ENCODE measurements around the gene TRAPPC10. TPM values are rescaled to one million over a fixed set of nuclear protein-coding genes. Genes with fewer than 3 reads are reported as not detected.
"Not testable (repeated sequence)": the region's sequence is repeated elsewhere in the genome, so short reads cannot be mapped to it uniquely, and the experiment has no call there.

TRAPPC10 gene
- total RNA-seq, 1 donor from 2014 or later = 48.4 TPM

DNA sequence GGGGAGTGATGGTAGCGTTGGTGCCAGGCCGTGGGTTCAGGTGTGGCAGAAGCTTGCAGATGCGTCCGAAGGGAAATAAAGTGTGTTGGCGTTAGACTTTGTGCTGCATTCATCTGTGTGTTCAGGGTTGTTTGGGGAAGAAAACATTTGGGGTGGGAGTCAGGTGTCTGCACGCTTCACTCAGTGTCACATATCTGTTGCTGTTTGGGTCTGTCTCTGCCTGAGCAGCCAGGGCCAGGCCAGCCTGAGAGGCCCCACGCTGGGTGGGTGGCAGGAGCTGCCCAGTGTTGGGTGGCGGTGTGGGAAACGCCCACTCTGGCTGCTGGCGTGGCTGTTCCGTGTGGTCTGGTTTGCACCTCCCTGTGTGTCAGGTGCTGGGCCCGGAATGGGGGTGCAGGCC, 133.5 kb downstream of the TRAPPC10 start:
- H3K36me3 Mint-ChIP-seq (ENCODE audit: unreplicated experiment); H3K4me1 Mint-ChIP-seq (ENCODE audit: low read depth, unreplicated experiment); H3K27ac Mint-ChIP-seq (ENCODE audit: unreplicated experiment); H3K4me3 Mint-ChIP-seq (ENCODE audit: unreplicated experiment); H3K9me3 Mint-ChIP-seq (ENCODE audit: unreplicated experiment); DNase-seq; H3K27me3 Mint-ChIP-seq (ENCODE audit: unreplicated experiment): not testable (repeated sequence)

DNA sequence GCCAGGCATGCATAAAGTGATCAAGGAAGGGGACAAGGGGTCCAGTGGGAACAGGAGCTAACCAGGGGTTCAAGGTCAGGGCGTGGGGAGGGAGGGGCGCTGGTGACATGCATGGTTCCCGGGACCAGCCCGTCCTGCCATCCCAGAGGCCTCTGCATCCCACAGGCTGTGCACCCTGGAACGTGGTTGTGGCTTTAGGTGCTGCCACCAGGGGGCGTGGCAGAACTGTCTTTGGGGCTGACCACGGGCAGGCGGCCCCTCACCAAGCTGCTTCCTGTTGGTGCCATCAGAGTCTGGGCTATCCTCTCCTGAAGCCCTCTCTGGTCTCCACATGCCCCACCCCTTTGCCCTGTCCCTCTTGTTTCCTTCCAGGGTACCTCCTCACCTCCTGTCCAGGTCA, 135.0 kb downstream of the TRAPPC10 start:
- H3K27me3 Mint-ChIP-seq (ENCODE audit: unreplicated experiment); H3K4me3 Mint-ChIP-seq (ENCODE audit: unreplicated experiment); H3K27ac Mint-ChIP-seq (ENCODE audit: unreplicated experiment): not testable (repeated sequence)

DNA sequence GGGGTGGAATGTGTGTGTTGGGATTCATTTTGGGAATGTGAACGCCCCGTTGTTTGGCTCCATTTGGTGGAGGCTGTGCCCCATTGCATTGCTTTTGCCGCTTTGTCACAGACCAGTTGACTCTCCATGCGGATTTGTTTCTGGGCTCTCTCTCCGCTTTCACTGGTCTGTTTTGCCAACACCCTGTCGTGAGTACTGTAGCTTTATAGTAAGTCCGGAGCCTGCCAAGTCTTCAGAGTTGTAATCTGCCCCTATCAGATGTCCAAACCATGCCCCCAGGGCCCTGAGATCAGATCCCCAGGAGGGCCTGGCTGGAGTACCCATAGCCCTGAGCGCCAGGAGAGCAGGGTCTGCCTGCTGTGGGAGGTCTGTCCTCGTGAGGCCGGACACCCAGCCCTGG, 138.1 kb downstream of the TRAPPC10 start:
- DNase-seq; H3K36me3 Mint-ChIP-seq (ENCODE audit: unreplicated experiment); H3K27me3 Mint-ChIP-seq (ENCODE audit: unreplicated experiment); H3K4me3 Mint-ChIP-seq (ENCODE audit: unreplicated experiment); H3K27ac Mint-ChIP-seq (ENCODE audit: unreplicated experiment); H3K9me3 Mint-ChIP-seq (ENCODE audit: unreplicated experiment); H3K4me1 Mint-ChIP-seq (ENCODE audit: low read depth, unreplicated experiment): not testable (repeated sequence)

More for the DNA sequence above, 135.0 kb downstream of the TRAPPC10 start:
- not testable (repeated sequence) for DNase-seq; H3K36me3 Mint-ChIP-seq (ENCODE audit: unreplicated experiment); H3K4me1 Mint-ChIP-seq (ENCODE audit: low read depth, unreplicated experiment); H3K9me3 Mint-ChIP-seq (ENCODE audit: unreplicated experiment)

DNA sequence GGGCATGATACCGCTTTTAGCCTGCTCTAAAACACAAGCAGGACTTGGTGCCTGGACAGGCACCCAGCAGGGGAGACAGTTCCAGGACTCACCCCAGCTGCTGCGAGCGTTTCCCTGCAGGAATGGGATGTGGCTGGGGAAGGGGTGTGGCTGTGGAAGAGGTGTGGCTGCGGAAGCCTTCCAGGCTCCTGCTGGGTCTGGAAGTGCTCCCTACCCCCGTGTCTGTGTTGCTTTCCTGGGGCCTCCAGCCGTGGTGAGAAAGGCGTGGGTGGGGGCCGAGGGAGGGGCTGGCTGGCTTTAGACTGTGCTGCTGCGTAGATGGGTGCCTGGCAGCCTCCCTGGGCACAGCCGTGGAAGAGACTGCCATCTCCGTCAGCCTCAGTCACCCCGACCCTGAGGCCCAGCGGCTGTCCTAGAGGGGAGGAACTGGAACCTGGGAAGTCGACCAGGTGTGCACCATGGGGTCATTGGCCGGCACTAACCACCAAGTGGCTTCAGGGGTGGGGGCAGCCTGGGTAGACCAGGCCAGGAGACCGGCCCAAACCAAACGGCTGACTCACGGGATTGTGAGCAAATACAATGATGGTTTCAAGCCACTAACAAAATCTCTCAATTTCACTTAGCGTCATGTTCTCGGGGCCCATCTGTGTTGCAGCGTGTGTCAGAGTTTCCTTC, 141.2 kb downstream of the TRAPPC10 start:
- H3K9me3 Mint-ChIP-seq (ENCODE audit: unreplicated experiment); H3K27ac Mint-ChIP-seq (ENCODE audit: unreplicated experiment); DNase-seq; H3K27me3 Mint-ChIP-seq (ENCODE audit: unreplicated experiment); H3K4me3 Mint-ChIP-seq (ENCODE audit: unreplicated experiment); H3K36me3 Mint-ChIP-seq (ENCODE audit: unreplicated experiment); H3K4me1 Mint-ChIP-seq (ENCODE audit: low read depth, unreplicated experiment): not testable (repeated sequence)

DNA sequence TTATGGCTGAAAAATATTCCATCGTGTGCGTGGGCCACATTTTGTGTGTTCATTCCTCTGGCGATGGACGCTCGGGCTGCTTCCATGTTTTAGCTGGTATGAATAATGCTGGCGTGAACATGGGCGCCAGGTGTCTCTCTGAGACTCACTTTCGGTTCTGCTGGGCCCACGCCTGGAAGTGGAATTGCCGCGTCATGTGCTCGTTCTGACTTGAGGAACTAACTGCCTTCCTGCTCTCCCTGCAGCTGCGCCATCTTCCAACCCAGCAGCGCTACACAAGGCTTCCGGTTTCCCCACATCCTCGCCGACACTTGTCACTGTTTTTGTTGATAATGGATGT, 141.8 kb downstream of the TRAPPC10 start:
- DNase-seq = not testable (repeated sequence)

DNA sequence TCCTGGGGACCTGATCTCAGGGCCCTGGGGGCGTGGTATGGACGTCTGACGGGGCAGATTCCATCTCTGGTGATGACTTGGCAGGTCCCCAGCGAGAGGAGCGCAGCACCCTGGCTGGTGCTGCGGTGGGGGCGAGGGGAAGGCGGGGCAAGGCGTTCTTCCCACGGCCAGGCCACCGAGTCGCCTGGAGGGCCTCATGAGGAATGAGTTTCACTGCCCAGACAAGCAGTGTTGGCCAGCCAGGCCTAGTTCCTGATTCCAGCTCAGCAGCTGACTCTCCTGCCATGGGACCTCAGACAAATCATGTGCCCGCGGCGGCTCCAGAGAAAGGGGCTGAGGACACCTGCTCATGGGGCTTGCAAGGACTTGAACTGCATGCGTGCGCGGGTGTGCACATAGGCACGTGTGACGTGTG, 142.7 kb downstream of the TRAPPC10 start:
- not testable (repeated sequence) for H3K9me3 Mint-ChIP-seq (ENCODE audit: unreplicated experiment); DNase-seq; H3K4me3 Mint-ChIP-seq (ENCODE audit: unreplicated experiment); H3K27ac Mint-ChIP-seq (ENCODE audit: unreplicated experiment); H3K4me1 Mint-ChIP-seq (ENCODE audit: low read depth, unreplicated experiment); H3K27me3 Mint-ChIP-seq (ENCODE audit: unreplicated experiment); H3K36me3 Mint-ChIP-seq (ENCODE audit: unreplicated experiment)

More for the DNA sequence above, 141.8 kb downstream of the TRAPPC10 start:
- H3K9me3 Mint-ChIP-seq (ENCODE audit: unreplicated experiment); H3K4me1 Mint-ChIP-seq (ENCODE audit: low read depth, unreplicated experiment); H3K4me3 Mint-ChIP-seq (ENCODE audit: unreplicated experiment); H3K27me3 Mint-ChIP-seq (ENCODE audit: unreplicated experiment); H3K36me3 Mint-ChIP-seq (ENCODE audit: unreplicated experiment); H3K27ac Mint-ChIP-seq (ENCODE audit: unreplicated experiment): not testable (repeated sequence)

DNA sequence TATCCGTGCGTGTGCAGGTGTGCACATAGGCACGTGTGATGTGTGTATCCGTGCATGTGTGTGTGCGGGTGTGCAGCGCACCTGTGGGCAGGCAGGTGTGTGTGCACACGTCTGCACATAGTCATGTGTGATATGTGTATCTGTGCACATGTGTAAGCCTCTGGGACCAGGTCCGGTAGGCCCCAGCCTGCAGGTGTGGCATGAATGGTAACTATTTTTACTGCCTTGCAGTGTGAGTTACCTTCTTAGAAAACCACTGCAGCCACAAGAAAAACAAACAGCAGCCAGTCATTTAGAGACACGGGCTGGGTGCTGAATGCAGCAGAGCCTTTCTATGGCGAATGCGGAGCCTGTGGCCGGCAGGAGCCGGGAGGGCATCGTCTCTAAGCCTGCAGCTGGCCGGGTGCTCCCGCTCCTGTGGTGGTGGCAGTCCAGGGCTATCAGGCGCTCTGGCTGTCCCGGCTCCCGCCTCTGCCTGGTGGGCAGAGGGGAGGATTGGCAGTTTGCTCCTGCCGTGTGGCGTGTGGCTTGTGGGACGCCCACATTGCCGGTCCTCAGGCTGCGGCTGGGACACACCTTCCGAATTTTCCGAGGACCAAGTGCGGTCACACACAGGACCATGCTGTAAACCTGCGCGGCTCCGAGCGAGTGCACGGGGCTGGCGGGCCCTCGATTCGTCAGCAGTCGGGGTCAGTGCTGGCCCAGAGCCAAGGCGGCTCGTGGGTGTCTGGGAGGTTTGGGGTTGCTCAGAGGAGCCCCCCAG, 143.3 kb downstream of the TRAPPC10 start:
- not testable (repeated sequence) for H3K27me3 Mint-ChIP-seq (ENCODE audit: unreplicated experiment); H3K36me3 Mint-ChIP-seq (ENCODE audit: unreplicated experiment); H3K9me3 Mint-ChIP-seq (ENCODE audit: unreplicated experiment); H3K4me3 Mint-ChIP-seq (ENCODE audit: unreplicated experiment); H3K4me1 Mint-ChIP-seq (ENCODE audit: low read depth, unreplicated experiment); H3K27ac Mint-ChIP-seq (ENCODE audit: unreplicated experiment); DNase-seq

DNA sequence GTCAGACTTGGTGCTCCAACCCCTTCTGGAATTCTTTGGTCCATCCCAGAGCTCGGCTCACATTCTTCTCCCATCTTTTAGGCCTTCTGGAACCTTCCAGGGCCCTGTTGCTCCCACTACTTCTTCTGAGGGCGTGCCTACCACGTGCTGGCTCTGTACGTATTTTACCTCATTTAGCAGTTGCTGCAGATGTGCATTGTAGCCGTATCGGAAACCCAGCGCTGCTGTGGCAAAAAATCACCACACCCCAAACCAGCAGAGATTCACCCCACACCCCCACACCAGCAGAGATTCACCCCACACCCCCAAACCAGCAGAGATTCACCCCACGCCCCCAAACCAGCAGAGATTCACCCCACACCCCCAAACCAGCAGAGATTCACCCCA, 143.9 kb downstream of the TRAPPC10 start:
- H3K27ac Mint-ChIP-seq (ENCODE audit: unreplicated experiment); H3K4me1 Mint-ChIP-seq (ENCODE audit: low read depth, unreplicated experiment); H3K27me3 Mint-ChIP-seq (ENCODE audit: unreplicated experiment); H3K9me3 Mint-ChIP-seq (ENCODE audit: unreplicated experiment); DNase-seq; H3K36me3 Mint-ChIP-seq (ENCODE audit: unreplicated experiment); H3K4me3 Mint-ChIP-seq (ENCODE audit: unreplicated experiment): not testable (repeated sequence)

Other genes with a start within 250 kb of the TRAPPC10 start
- 32.7 TPM for gene CSTB, start 236.0 kb upstream of the TRAPPC10 start, total RNA-seq (ENCODE audit: unreplicated experiment)
- gene RRP1, start 222.7 kb upstream of the TRAPPC10 start, total RNA-seq (ENCODE audit: unreplicated experiment) = 26.2 TPM
- 12.6 TPM for gene AGPAT3, start 147.1 kb upstream of the TRAPPC10 start, total RNA-seq (ENCODE audit: unreplicated experiment)
- 22.1 TPM for gene PWP2, start 95.1 kb downstream of the TRAPPC10 start, total RNA-seq (ENCODE audit: unreplicated experiment)
- gene GATD3, start 121.4 kb downstream of the TRAPPC10 start, total RNA-seq (ENCODE audit: unreplicated experiment) = 64.6 TPM
- 0.37 TPM for gene ICOSLG, start 228.6 kb downstream of the TRAPPC10 start, total RNA-seq (ENCODE audit: unreplicated experiment)
- not detected for gene DNMT3L, start 249.6 kb downstream of the TRAPPC10 start, total RNA-seq (ENCODE audit: unreplicated experiment)